ENCODE data around the gene LDB3. TPM values are rescaled to one million over a fixed set of nuclear protein-coding genes. Genes with fewer than 3 reads are reported as not detected.
"Not testable (repeated sequence)": the region's sequence is repeated elsewhere in the genome, so short reads cannot be mapped to it uniquely, and the experiment has no call there.

The LDB3 gene
- polyA plus RNA-seq (ENCODE audit: insufficient read depth in 1 of 5, insufficient read length in 5 of 5, low replicate concordance in 1 of 5): 10 to 100 TPM in 1 of 5 donors, 1 to 10 TPM in 4; 1.1 to 27.1 (median 1.9) TPM
- long read RNA-seq, donor 1: 0 reads
- long read RNA-seq, donor 2: 0 reads
- long read RNA-seq, donor 3: 0 reads
- long read RNA-seq, donor 4: 0 reads
- long read RNA-seq, donor 5: 0 reads
- long read RNA-seq, donor 6: 0 reads
- long read RNA-seq, donor 7: 0 reads
- long read RNA-seq, donor 8: 0 reads

GRCh38 chr10:86668297-86669165 is at the start of gene LDB3:
Gene LDB3, plus strand, starts transcription at chr10:86668511. Its CDS starts 181 bp downstream, at chr10:86668692.
- DNase-seq: no peak

- DNase-seq: no peak
These were observed 40.0 kb upstream of the LDB3 start for GRCh38 chr10:86628311-86628710.

GRCh38 chr10:86630079-86630478 is 38.2 kb upstream of the LDB3 start:
- peak in 1 of 2 donors; percentile 24 for DNase-seq

GRCh38 chr10:86632009-86632800 is 36.1 kb upstream of the LDB3 start:
- DNase-seq: peak in 1 of 2 donors; percentile 52

- DNase-seq: no peak
These were observed 35.4 kb upstream of the LDB3 start for GRCh38 chr10:86632951-86633350.

- DNase-seq: no peak
These were observed 32.9 kb upstream of the LDB3 start for GRCh38 chr10:86635402-86635801.

GRCh38 chr10:86636311-86636710 is 32.0 kb upstream of the LDB3 start:
- no peak for DNase-seq

- no peak for DNase-seq
These were observed 26.3 kb upstream of the LDB3 start for GRCh38 chr10:86642021-86642420.

- no peak for DNase-seq
These were observed 25.8 kb upstream of the LDB3 start for GRCh38 chr10:86642499-86642898.

GRCh38 chr10:86644152-86644793 is 24.0 kb upstream of the LDB3 start:
- no peak for DNase-seq

GRCh38 chr10:86644794-86645445 is 23.4 kb upstream of the LDB3 start:
- DNase-seq: no peak

GRCh38 chr10:86645621-86646165 is 22.6 kb upstream of the LDB3 start:
- not testable (repeated sequence) for DNase-seq

GRCh38 chr10:86646532-86646931 is 21.8 kb upstream of the LDB3 start:
- DNase-seq: no peak

- no peak for DNase-seq
These were observed 21.4 kb upstream of the LDB3 start for GRCh38 chr10:86646933-86647332.

- DNase-seq: no peak
These were observed 20.3 kb upstream of the LDB3 start for GRCh38 chr10:86647773-86648703.

- peak; percentile 86 to 88 for DNase-seq
These were observed 19.4 kb upstream of the LDB3 start for GRCh38 chr10:86648704-86649427.

GRCh38 chr10:86649471-86650150 is 18.7 kb upstream of the LDB3 start:
- DNase-seq: no peak

- DNase-seq: no peak
These were observed 18.2 kb upstream of the LDB3 start for GRCh38 chr10:86650151-86650550.

Data from right lung (tissue), 10 donors.